ENCODE data around the gene SMAD3.
A peak's percentile ranks its signal among the peaks of the same experiment; 100 is the strongest.

SMAD3 gene

GRCh38 chr15:67049351-67050044, 15.9 kb upstream of the SMAD3 start:
- Histone ChIP-seq H3K27me3 (ENCODE audit: control insufficient read depth, insufficient read depth, low read length) (no peaks in the 10 kb centered on the region), H3K9me3 (ENCODE audit: control insufficient read depth, insufficient read depth, low read length) (no peaks in the 10 kb centered on the region), H3K36me3 (ENCODE audit: control insufficient read depth, insufficient read depth, low read length) (no peaks in the 10 kb centered on the region), H3K4me3 (ENCODE audit: low read depth, low read length) (no peak overlapping the region), H3K4me1 (ENCODE audit: control insufficient read depth, insufficient read depth, low read length) (peaks cover 3% of the 10 kb centered on the region), H3K27ac (ENCODE audit: low read depth, low read length) (peak overlapping the region; percentile 34), H3K9ac (ENCODE audit: low read depth, low read length) (no peak overlapping the region)

DNA sequence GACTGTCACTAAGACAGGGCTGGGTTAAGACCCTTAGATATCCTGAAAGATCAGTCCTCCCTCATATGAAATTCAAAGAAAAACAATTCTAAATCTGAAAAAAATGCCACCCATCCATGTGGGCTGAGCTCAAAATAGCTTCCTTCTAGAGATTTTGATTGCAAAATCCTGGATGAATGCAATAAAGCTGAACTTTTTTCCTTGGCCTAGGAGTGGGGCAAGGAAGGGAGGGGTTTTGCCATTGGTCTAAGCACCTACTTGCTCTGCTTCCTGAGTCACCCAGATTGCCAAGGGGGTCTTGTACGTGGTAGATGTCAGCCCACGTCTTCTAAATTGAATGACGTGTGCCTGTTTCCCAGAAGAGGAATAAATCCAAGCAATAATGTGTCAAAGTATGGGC, 15.3 kb upstream of the SMAD3 start:
- Histone ChIP-seq H3K4me3 (ENCODE audit: low read depth, low read length) (no peak overlapping the region), H3K36me3 (ENCODE audit: control insufficient read depth, insufficient read depth, low read length) (no peaks in the 10 kb centered on the region), H3K9ac (ENCODE audit: low read depth, low read length) (no peak overlapping the region), H3K4me1 (ENCODE audit: control insufficient read depth, insufficient read depth, low read length) (no peaks in the 10 kb centered on the region; the same call in 1 of the 2 replicates), H3K27me3 (ENCODE audit: control insufficient read depth, insufficient read depth, low read length) (no peaks in the 10 kb centered on the region), H3K9me3 (ENCODE audit: control insufficient read depth, insufficient read depth, low read length) (no peaks in the 10 kb centered on the region), H3K27ac (ENCODE audit: low read depth, low read length) (no peak overlapping the region)

GRCh38 chr15:67050522-67051087, 14.8 kb upstream of the SMAD3 start:
- Histone ChIP-seq H3K36me3 (ENCODE audit: control insufficient read depth, insufficient read depth, low read length) (no peaks in the 10 kb centered on the region), H3K4me1 (ENCODE audit: control insufficient read depth, insufficient read depth, low read length) (no peaks in the 10 kb centered on the region; the same call in 1 of the 2 replicates), H3K4me3 (ENCODE audit: low read depth, low read length) (no peak overlapping the region), H3K27me3 (ENCODE audit: control insufficient read depth, insufficient read depth, low read length) (no peaks in the 10 kb centered on the region), H3K27ac (ENCODE audit: low read depth, low read length) (no peak overlapping the region), H3K9me3 (ENCODE audit: control insufficient read depth, insufficient read depth, low read length) (no peaks in the 10 kb centered on the region), H3K9ac (ENCODE audit: low read depth, low read length) (no peak overlapping the region)

DNA sequence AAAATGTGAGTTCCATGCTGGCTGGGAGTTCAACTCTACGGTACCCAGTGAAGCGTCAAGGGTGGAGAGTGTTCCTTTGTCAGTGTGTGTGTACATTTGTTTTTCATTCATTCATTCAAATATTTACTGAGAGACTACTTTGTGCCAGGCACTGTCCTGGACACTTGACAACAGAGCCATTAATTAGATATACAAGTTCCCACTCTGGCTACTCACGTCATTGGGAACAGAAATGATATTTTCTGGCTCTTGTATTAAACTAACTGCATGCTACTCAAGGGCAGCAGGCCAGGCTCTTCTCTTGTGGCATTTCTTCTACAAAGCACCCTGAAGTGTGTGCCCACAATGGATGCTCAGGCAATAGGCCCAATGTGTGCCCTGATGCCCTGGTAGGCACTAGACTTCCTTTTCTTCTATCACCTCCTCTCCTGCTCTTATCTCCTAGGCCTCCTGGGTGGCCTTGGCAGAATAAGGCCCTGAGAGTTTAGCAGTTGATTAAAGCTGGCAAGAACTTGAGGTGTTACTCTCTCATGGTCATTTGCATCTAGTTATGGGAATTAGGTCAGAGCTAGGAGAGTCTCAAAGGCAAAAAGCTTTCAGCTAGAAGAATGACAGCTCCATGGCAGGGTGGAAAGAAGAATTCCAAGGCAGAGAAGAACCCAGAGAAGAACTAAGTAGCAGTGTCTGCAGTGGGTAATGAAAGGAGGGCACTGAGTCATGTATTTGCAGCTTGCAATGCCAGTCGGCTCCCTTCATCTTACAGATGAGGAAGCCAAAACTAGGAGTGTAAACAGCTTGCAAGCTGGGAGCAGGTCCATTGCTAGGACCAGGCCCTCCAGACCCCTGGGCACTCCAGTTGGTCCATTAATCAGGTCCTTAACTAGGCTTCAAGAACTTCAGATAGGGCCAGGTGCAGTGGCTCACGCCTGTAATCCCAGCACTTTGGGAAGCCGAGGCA, 14.0 kb upstream of the SMAD3 start:
- H3K9ac ChIP-seq (ENCODE audit: low read depth, low read length) = no peak overlapping the region
- H3K27ac ChIP-seq (ENCODE audit: low read depth, low read length) = no peak overlapping the region
- no peaks in the 10 kb centered on the region for H3K9me3 ChIP-seq (ENCODE audit: control insufficient read depth, insufficient read depth, low read length)
- H3K4me1 ChIP-seq (ENCODE audit: control insufficient read depth, insufficient read depth, low read length) = no peaks in the 10 kb centered on the region; the same call in 1 of the 2 replicates
- no peak overlapping the region for H3K4me3 ChIP-seq (ENCODE audit: low read depth, low read length)
- no peaks in the 10 kb centered on the region for H3K27me3 ChIP-seq (ENCODE audit: control insufficient read depth, insufficient read depth, low read length)
- H3K36me3 ChIP-seq (ENCODE audit: control insufficient read depth, insufficient read depth, low read length) = no peaks in the 10 kb centered on the region

GRCh38 chr15:67054676-67055075, 10.7 kb upstream of the SMAD3 start:
- Histone ChIP-seq H3K27me3 (ENCODE audit: control insufficient read depth, insufficient read depth, low read length) (no peaks in the 10 kb centered on the region), H3K4me3 (ENCODE audit: low read depth, low read length) (no peak overlapping the region), H3K27ac (ENCODE audit: low read depth, low read length) (no peak overlapping the region), H3K4me1 (ENCODE audit: control insufficient read depth, insufficient read depth, low read length) (no peaks in the 10 kb centered on the region; the same call in 1 of the 2 replicates), H3K9ac (ENCODE audit: low read depth, low read length) (no peak overlapping the region), H3K9me3 (ENCODE audit: control insufficient read depth, insufficient read depth, low read length) (no peaks in the 10 kb centered on the region), H3K36me3 (ENCODE audit: control insufficient read depth, insufficient read depth, low read length) (no peaks in the 10 kb centered on the region)

DNA sequence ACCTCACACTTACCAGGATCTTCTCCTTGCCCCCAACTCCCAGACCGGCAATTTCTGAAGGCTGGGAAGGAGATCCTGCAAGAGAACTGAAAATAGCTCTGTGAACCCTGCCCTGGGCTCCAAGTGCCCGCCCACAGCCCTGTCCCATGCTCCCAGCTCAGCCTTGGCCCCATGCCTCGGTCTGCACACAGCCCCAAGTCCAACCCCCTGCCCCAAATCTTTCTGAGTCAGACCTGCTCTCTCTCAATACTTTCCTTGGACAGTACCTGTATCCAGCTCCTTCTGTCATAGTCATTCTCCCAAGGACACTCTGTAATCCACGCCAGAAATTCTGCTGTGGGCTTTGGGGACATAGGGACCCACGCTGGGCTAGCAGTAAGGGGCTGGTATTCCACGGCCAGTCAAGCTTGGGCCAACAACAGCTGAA, 6.3 kb upstream of the SMAD3 start:
- no peaks in the 10 kb centered on the region for H3K9me3 ChIP-seq (ENCODE audit: control insufficient read depth, insufficient read depth, low read length)
- peaks cover 24% of the 10 kb centered on the region for H3K27me3 ChIP-seq (ENCODE audit: control insufficient read depth, insufficient read depth, low read length)
- H3K9ac ChIP-seq (ENCODE audit: low read depth, low read length) = no peak overlapping the region
- H3K36me3 ChIP-seq (ENCODE audit: control insufficient read depth, insufficient read depth, low read length) = no peaks in the 10 kb centered on the region
- peaks cover 13% of the 10 kb centered on the region for H3K4me1 ChIP-seq (ENCODE audit: control insufficient read depth, insufficient read depth, low read length)
- H3K4me3 ChIP-seq (ENCODE audit: low read depth, low read length) = no peak overlapping the region
- no peak overlapping the region for H3K27ac ChIP-seq (ENCODE audit: low read depth, low read length)

- no peaks in the 10 kb centered on the region for H3K36me3 ChIP-seq (ENCODE audit: control insufficient read depth, insufficient read depth, low read length)
- peak overlapping the region; percentile 15 for H3K27ac ChIP-seq (ENCODE audit: low read depth, low read length)
- peaks cover 26% of the 10 kb centered on the region for H3K27me3 ChIP-seq (ENCODE audit: control insufficient read depth, insufficient read depth, low read length)
- no peak overlapping the region for H3K4me3 ChIP-seq (ENCODE audit: low read depth, low read length)
- H3K9me3 ChIP-seq (ENCODE audit: control insufficient read depth, insufficient read depth, low read length) = no peaks in the 10 kb centered on the region
- peaks cover 13% of the 10 kb centered on the region for H3K4me1 ChIP-seq (ENCODE audit: control insufficient read depth, insufficient read depth, low read length)
- H3K9ac ChIP-seq (ENCODE audit: low read depth, low read length) = no peak overlapping the region
Observed at GRCh38 chr15:67061811-67062368, 3.5 kb upstream of the SMAD3 start.

- H3K27ac ChIP-seq (ENCODE audit: low read depth, low read length) = peak overlapping the region; percentile 15
- H3K9ac ChIP-seq (ENCODE audit: low read depth, low read length) = no peak overlapping the region
- peaks cover 32% of the 10 kb centered on the region for H3K27me3 ChIP-seq (ENCODE audit: control insufficient read depth, insufficient read depth, low read length)
- no peaks in the 10 kb centered on the region for H3K36me3 ChIP-seq (ENCODE audit: control insufficient read depth, insufficient read depth, low read length)
- H3K4me3 ChIP-seq (ENCODE audit: low read depth, low read length) = no peak overlapping the region
- H3K4me1 ChIP-seq (ENCODE audit: control insufficient read depth, insufficient read depth, low read length) = peaks cover 17% of the 10 kb centered on the region
- H3K9me3 ChIP-seq (ENCODE audit: control insufficient read depth, insufficient read depth, low read length) = no peaks in the 10 kb centered on the region
Observed at GRCh38 chr15:67062369-67062985, 2.9 kb upstream of the SMAD3 start.

DNA sequence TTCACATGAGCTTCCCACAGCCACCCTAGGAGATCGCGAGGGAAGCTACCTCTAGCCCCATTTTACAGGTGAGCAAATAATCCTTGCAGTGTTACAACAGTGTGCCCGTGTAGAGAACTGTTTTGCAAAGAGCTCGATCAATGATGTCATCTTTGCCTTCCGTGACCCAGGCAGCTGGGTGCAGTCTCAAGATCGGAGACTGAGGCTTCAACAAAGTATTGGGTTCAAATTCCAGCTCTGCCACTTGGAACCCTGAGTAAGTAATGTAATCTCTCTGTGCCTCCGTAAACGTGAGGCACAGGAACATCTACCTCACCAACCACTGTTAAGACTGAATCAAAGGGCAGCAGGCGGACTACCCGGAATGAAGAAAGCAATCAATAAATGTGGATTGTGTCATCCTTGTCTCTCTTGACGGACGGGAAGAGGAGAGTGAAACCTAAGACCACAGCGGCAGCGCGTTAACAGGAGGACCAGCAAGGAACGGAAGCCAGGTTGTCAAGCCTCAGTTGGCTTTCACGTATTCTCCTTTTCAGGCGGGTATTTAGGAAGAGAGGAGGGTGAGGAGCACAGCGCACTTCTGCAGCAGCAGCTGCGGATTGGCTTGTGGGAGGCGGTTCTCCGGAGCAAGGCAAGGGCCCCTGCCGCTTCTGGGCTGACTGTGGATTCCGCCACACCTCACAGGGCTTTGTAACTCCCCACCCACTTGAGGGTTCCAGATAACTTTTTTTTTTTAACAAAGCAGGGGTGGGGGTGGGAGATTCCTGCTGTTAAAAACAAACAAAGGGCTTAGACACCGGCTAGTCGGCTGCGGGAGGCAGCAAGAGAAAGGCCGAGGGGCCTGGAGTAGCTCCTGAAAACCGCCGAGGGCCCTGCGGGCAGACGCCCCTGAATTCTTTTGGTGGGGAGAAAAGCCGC, 1.5 kb upstream of the SMAD3 start:
- H3K4me1 ChIP-seq (ENCODE audit: control insufficient read depth, insufficient read depth, low read length) = peaks cover 32% of the 10 kb centered on the region
- peaks cover 42% of the 10 kb centered on the region for H3K27me3 ChIP-seq (ENCODE audit: control insufficient read depth, insufficient read depth, low read length)
- H3K9me3 ChIP-seq (ENCODE audit: control insufficient read depth, insufficient read depth, low read length) = no peaks in the 10 kb centered on the region
- H3K36me3 ChIP-seq (ENCODE audit: control insufficient read depth, insufficient read depth, low read length) = no peaks in the 10 kb centered on the region
- H3K27ac ChIP-seq (ENCODE audit: low read depth, low read length) = peak overlapping the region; percentile 89
- H3K9ac ChIP-seq (ENCODE audit: low read depth, low read length) = no peak overlapping the region
- peak overlapping the region; percentile 69 for H3K4me3 ChIP-seq (ENCODE audit: low read depth, low read length)

All from HUES48 (cell line).